Left lobe of liver (tissue), 2 donors: ENCODE measurements around the gene CX3CR1. TPM values are rescaled to one million over a fixed set of nuclear protein-coding genes. Genes with fewer than 3 reads are reported as not detected.
"Not testable (repeated sequence)": the region's sequence is repeated elsewhere in the genome, so short reads cannot be mapped to it uniquely, and the experiment has no call there.

Source experiments
- ATAC-seq: fragments of 200-7000 bp; cut with Tn5 transposase; one replicate; pipeline ENCODE4 v1.9.1; 2020; ENCODE audit warnings: mild to moderate bottlenecking, moderate library complexity
- DNase-seq: peaks from one replicate; pipeline ENCODE4 v3.0.0-alpha.2; 2020; ENCODE audit warnings: low spot score
- total RNA-seq: library from RNA; stranded (reverse); gene quantifications from one replicate; pipeline ENCODE4 v1.2.1, GENCODE V29; 2021
- donor health status: DM: no; HTN: no; CAD: no; lungs with moderate emphysema.
- donor health status: DM: no; HTN: yes; CAD: no.

The CX3CR1 gene, protein sequence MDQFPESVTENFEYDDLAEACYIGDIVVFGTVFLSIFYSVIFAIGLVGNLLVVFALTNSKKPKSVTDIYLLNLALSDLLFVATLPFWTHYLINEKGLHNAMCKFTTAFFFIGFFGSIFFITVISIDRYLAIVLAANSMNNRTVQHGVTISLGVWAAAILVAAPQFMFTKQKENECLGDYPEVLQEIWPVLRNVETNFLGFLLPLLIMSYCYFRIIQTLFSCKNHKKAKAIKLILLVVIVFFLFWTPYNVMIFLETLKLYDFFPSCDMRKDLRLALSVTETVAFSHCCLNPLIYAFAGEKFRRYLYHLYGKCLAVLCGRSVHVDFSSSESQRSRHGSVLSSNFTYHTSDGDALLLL
- total RNA-seq: 0.43 TPM

DNA sequence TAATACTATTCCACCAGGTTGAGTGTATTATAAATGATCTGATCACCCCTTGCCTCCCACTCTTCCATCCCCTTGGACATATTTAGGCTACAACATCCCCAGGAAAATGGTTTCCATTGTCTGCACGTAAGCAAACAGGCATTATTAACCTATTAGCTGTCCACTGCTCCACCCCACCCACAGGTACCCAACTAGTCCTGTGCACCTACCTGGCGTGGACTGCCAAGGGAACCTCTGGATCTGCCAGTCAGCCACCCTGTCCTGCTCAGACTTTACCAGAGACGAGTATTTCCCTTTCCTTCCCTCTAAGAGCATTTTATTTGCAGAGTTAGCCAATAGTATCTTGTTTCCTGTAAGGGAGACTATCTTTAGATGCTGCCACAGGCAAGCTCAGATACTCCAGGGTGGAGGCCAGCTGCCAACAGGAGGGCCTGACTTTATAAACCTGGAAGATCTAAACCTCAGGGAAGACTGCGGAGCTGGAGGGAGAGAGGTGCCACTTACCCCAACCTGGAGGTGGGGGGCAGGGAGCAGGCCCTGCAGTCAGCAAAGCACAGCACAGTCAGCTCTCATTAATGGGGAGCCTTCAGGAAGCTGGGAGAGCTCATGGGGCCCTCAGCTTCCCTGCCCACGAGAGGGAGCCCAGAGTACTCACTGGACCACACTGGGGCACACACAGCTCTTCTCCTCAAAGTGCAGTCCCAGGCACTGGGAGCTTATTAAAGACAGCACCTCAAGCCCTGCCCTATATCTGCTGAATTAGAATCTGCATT is at the start of gene CX3CR1:
CX3CR1 (minus strand) TSS at position 292 of the 773 bp plus-strand sequence. CDS start 13,527 bp downstream, outside the sequence.
- ATAC-seq (no peak), DNase-seq (no peak)

DNA sequence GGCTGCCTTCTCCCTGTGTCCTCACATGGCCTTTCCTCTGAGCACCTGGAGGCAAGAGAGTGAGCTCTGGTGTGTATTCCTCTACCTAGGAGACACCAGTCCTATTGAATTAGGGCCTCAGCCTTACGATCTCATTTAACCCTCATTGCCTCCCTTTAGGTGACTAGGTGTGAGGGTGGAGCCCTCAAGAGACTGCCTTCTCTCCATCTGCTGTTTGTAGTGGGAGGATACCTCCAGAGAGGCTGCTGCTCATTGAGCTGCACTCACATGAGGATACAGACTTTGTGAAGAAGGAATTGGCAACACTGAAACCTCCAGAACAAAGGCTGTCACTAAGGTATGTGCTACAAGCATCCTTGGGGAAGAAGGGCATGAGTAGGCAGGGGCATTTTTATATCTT is 49.7 kb upstream of the CX3CR1 start, which contains the start of gene CCR8:
CCR8 (plus strand) TSS at position 217 of the 400 bp plus-strand sequence. CDS start 2,623 bp downstream, outside the sequence.
- ATAC-seq (no peak), DNase-seq (no peak)

- DNase-seq (no peak), ATAC-seq (no peak)
Measured at GRCh38 chr3:39327746-39328349, 48.0 kb upstream of the CX3CR1 start.

DNA sequence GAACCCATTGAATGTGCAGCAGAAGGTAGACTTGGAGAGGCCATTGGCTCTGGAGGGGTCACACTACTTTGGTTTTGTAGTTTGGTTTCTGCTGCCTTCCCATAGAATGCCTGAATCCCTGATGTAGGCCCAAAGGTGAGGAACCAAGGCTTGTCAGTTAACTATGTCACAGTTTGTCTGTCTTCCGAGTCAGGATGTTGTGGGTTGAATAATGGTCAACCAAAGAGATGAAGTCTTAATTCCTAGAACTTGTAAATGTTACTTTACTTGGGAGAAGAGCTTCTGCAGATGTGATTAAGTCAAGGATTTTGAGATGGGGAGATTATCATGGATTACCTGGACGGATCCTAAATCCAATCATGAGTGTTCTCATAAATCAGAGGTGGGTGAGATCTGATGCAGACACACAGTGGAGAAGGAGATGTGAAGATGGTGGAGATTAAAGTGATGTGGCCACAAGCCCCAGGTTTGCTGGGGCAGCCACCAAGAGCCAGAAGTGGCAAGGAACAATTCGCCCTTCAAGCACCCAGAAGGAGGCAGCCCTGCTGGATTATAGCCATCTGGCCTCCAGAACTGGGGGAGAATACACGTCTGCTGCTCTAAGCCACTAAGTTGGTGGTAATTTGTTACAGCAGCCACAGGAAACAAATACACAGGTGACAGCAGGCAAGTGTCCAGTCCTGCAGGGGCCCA is 47.4 kb upstream of the CX3CR1 start:
- ATAC-seq: no peak
- no peak for DNase-seq

- ATAC-seq (no peak), DNase-seq (no peak)
Measured at GRCh38 chr3:39325236-39325635, 45.4 kb upstream of the CX3CR1 start.

GRCh38 chr3:39323494-39323893 is 43.7 kb upstream of the CX3CR1 start:
- ATAC-seq: no peak
- DNase-seq: no peak

DNA sequence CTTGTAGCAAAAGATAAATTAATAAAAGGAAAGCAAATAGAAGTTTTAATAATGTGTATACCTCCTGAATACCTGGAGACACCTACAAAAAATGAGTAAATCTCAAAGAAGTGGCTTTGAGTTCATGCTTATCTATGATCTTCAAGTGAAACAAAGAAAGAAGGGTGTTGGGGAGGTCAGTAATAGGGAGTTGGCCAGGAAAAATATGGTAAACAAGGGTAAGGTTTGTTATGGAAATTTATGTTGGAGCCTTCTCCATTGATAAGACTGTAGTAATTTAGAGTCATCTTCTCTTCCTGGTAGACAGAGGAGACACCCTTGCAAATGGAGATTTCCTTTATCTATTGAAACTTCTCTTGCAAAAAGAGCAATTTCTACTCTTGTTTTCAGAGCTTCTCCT is 43.1 kb upstream of the CX3CR1 start:
- ATAC-seq: no peak
- DNase-seq: no peak

DNA sequence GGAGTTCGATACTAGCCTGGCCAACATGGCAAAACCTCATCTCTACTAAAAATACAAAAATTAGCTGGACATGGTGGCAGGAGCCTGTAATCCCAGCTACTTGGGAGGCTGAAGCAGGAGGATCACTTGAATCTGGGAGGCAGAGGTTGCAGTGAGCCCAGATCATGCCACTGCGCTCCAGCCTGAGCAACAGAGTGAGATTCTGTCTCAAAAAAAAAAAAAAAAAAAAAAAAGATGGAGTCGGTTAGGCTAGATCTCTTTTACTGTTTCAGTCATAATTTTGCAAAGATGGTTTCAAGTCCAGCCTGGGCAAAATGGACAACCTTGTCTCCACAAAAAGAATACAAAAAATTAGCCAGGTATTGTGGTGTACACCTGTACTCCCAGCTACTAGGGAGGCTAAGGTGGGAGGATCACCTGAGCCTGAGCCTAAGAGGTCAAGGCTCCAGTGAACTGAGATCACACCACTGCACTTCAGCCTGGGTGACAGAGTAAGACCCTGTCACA is 42.4 kb upstream of the CX3CR1 start:
- ATAC-seq: not testable (repeated sequence)

DNA sequence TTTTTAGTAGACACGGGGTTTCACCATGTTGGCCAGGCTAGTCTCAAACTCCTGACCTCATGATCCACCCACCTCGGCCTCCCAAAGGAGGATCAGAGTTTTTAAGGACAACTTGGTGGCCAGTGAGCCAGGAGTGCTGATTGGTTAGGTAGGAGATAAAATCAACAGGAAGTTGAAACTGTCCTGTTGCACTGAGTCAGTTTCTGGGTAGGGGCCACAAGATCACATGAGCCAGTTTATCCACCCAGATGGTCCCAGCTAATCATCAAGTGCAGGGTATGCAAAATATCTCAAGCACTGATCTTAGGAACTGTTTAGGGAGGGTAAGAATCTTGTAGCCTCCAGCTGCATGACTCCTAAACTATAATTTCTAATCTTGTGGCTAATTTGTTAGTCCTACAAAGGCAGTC is 41.7 kb upstream of the CX3CR1 start:
- not testable (repeated sequence) for DNase-seq, ATAC-seq

More for the DNA sequence above, 42.4 kb upstream of the CX3CR1 start:
- DNase-seq: not testable (repeated sequence)

DNA sequence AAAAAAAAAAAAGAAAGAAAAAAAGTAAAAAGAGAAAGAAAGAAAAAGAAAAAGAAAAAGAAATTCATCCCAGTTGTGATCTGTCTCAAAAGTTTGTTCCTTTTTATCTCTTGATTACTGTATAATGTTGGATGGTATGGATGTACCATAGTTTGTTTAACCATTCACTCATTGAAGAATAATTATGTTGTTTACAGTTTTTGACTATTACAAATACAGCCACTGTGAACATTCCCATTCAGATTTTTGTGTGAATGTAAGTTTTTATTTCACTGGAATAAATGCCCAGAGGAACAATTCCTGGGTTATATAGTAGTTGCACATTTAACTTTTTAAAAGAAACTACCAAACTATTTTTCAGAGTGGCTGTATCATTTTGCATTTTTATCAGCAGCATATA is 39.4 kb upstream of the CX3CR1 start:
- DNase-seq (no peak), ATAC-seq (no peak)

DNA sequence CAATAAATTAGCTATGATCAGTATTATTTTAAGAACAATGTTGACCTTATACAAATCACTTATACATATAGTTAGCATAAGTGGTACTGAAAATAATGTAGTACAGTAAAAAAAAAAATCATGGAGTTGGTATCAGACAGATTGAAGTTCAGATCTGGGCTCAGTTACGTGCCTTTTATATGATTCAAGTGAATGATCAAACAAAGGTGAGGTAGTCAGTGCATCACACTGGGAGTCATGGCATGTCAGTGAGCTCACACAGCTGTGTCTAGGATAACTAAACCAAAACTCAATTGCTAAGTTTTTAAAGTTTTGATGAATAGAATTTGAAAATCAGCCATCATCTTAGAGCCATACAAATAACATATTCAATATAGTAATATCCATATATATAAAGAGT is 38.5 kb upstream of the CX3CR1 start:
- DNase-seq: no peak
- peak; percentile 44 for ATAC-seq

GRCh38 chr3:39317571-39318169 is 37.8 kb upstream of the CX3CR1 start:
- peak; percentile 86 for ATAC-seq
- DNase-seq: peak; percentile 56

DNA sequence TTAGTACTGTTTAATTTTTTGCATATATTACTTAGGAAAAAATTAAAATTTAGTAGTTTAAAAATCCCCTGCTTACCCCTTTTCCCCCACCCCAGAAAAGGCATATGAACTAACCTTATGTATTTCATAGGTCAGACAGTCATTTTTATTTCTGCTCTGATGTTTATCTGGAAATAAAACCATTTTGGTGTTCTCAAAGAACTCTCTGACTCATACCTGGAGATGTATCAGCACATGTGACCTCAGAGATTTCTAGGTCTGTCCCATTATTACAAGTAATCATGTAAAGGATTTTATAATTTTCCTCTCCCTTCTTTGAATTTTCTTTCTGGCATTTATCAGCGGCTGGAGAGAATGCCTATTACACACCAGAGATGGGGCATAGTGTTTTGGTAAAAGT is 35.6 kb upstream of the CX3CR1 start:
- ATAC-seq: no peak

DNA sequence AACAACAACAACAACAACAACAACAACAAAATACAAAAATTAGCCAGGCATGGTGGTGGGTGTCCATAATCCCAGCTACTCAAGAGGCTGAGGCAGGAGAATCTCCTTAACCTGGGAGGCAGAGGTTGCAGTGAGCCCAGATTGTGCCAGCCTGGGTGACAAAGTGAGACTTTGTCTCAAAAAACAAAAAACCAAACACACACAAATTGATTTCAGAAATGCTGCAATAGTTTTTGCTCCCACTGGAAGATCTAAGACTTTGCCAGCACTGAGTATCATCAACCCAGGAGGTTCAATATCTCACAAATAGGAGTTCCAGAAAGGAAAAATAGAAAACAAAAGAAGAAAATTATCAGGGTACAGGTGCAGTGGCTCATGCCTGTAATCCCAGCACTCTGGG is 33.5 kb upstream of the CX3CR1 start:
- no peak for DNase-seq
- peak; percentile 57 for ATAC-seq

More for the DNA sequence above, 35.6 kb upstream of the CX3CR1 start:
- DNase-seq: no peak

- no peak for ATAC-seq
- DNase-seq: no peak
Measured at GRCh38 chr3:39302178-39302577, 22.3 kb upstream of the CX3CR1 start.

GRCh38 chr3:39299279-39299678 is 19.4 kb upstream of the CX3CR1 start:
- DNase-seq: no peak
- ATAC-seq: no peak

- no peak for ATAC-seq
- no peak for DNase-seq
Measured at GRCh38 chr3:39296197-39297077, 16.6 kb upstream of the CX3CR1 start.

DNA sequence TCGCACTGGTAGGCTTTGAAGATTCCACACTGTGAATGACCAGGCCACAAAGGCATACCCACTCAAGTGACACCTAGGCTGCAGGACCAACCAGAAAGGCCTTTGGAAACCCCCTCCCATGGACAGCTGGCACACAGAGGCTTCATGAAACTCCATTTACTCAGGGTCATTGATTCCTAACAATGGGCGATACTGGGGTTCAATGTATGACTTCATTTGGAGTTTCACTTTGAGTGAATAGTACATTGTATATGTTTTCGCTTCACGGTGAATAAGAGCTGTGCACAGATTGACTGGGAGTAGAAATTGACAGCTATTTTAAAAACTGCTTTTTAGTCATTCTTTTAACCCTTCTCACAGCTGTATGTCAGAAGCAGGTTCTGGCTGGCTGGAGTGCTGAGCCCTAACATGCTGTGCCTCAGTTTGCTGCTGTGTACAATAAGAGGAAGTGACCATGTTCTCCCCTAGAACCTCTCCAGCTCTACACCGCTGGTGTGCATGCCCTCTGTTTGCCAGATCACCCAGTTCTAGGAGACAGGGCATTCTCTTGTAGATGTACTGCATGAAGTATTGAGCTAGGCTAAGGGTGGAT is 15.4 kb upstream of the CX3CR1 start:
- ATAC-seq (no peak), DNase-seq (no peak)
